DOHH2 (cell line): ENCODE data around the gene ZNF467.

Source experiments
- H3F3A ChIP-seq: fragments of 200-600 bp; sonication (generic), shearing (Covaris generic); 2 replicates; pipeline ENCODE4 v1.6.0; 2016; ENCODE audit warnings: antibody characterized with exemption, mild to moderate bottlenecking; ENCODE audit not compliant: control insufficient read depth, insufficient read depth
- H3K27ac ChIP-seq: fragments of 200-600 bp; sonication (generic); 2 replicates; pipeline ENCODE4 v1.5.1; 2014; ENCODE audit warnings: low read depth, mild to moderate bottlenecking, low read length, moderate library complexity
- H3K27me3 ChIP-seq: fragments of 200-600 bp; sonication (generic); 2 replicates; pipeline ENCODE4 v1.6.1; 2014; ENCODE audit warnings: mild to moderate bottlenecking, low read length, mixed read lengths; ENCODE audit not compliant: control insufficient read depth
- H3K36me3 ChIP-seq: fragments of 200-600 bp; sonication (generic); 2 replicates; pipeline ENCODE4 v1.6.1; 2014; ENCODE audit warnings: mild to moderate bottlenecking, low read length, moderate library complexity, mixed read lengths; ENCODE audit not compliant: control insufficient read depth
- H3K4me1 ChIP-seq: fragments of 200-600 bp; sonication (generic); 2 replicates; pipeline ENCODE4 v1.6.1; 2014; ENCODE audit warnings: mild to moderate bottlenecking, low read length, mixed read lengths; ENCODE audit not compliant: control insufficient read depth
- H3K4me2 ChIP-seq: fragments of 200-600 bp; sonication (generic); 2 replicates; pipeline ENCODE4 v1.6.0; 2014; ENCODE audit warnings: mild to moderate bottlenecking, low read length, moderate library complexity
- H3K4me3 ChIP-seq: fragments of 200-600 bp; sonication (generic); 2 replicates; pipeline ENCODE4 v1.5.1; 2014; ENCODE audit warnings: mild to moderate bottlenecking, low read length, mixed read lengths
- H3K79me2 ChIP-seq: fragments of 200-600 bp; sonication (generic); 2 replicates; pipeline ENCODE4 v1.6.1; 2014; ENCODE audit warnings: mild to moderate bottlenecking, low read length, mixed read lengths; ENCODE audit not compliant: control insufficient read depth
- H3K9me2 ChIP-seq: fragments of 200-600 bp; sonication (generic); replicated peaks from 2 replicates; pipeline ENCODE4 v1.6.1; 2014; ENCODE audit warnings: mild to moderate bottlenecking, low read length, mixed read lengths; ENCODE audit not compliant: control insufficient read depth
- H3K9me3 ChIP-seq: fragments of 200-600 bp; sonication (generic); 2 replicates; pipeline ENCODE4 v1.6.1; 2014; ENCODE audit warnings: antibody characterized with exemption, low read length, mixed read lengths; ENCODE audit not compliant: control insufficient read depth, insufficient read depth
- H4K20me1 ChIP-seq: fragments of 200-600 bp; sonication (generic); 2 replicates; pipeline ENCODE4 v1.6.0; 2014; ENCODE audit warnings: low read depth, mild to moderate bottlenecking, antibody characterized with exemption, low read length, moderate library complexity; ENCODE audit not compliant: control insufficient read depth, insufficient read depth
- EZH2phosphoT487 ChIP-seq: fragments of 200-600 bp; sonication (generic); IDR thresholded peaks from 2 replicates; pipeline ENCODE4 v1.6.1; 2017; ENCODE audit warnings: borderline replicate concordance, mild to moderate bottlenecking, antibody characterized with exemption, low read length, moderate library complexity, mixed read lengths
- TF ChIP-seq, protein P1 (sequence below): fragments of 200-600 bp; sonication (generic); IDR thresholded peaks from one replicate; pipeline ENCODE4 v1.5.1; 2014; ENCODE audit warnings: antibody characterized with exemption, mild to moderate bottlenecking, low read depth, low read length; ENCODE audit not compliant: poor library complexity, severe bottlenecking

The ZNF467 gene

DNA sequence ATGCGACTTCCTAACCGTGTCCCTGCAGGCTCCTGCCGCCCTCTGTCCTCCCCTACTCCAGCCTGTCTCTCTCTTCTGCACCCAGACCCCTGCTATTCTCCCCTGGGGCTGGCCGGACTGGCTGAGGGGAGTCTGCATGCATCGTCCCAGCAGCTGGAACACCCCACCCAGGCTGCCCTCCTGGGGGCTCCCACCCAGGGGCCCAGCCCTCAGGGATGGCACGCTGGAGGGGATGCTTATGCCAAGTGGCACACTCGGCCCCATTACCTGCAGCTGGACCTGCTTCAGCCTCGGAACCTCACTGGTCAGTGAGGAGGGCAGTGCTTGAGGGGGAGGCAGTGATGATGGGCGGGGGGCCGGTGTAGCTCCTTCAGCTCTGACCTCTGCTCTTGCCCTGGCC is 21.7 kb upstream of the ZNF467 start:
- no peaks in the 10 kb centered on the region for H4K20me1 ChIP-seq
- no peak overlapping the region for H3K27ac ChIP-seq
- H3K4me1 ChIP-seq = no peaks in the 10 kb centered on the region
- H3K36me3 ChIP-seq = no peaks in the 10 kb centered on the region
- no peaks in the 10 kb centered on the region for H3K79me2 ChIP-seq
- no peaks in the 10 kb centered on the region for H3F3A ChIP-seq
- no peak overlapping the region for H3K4me2 ChIP-seq
- no peak for TF ChIP-seq EZH2phosphoT487
- TF ChIP-seq, protein P1, sequence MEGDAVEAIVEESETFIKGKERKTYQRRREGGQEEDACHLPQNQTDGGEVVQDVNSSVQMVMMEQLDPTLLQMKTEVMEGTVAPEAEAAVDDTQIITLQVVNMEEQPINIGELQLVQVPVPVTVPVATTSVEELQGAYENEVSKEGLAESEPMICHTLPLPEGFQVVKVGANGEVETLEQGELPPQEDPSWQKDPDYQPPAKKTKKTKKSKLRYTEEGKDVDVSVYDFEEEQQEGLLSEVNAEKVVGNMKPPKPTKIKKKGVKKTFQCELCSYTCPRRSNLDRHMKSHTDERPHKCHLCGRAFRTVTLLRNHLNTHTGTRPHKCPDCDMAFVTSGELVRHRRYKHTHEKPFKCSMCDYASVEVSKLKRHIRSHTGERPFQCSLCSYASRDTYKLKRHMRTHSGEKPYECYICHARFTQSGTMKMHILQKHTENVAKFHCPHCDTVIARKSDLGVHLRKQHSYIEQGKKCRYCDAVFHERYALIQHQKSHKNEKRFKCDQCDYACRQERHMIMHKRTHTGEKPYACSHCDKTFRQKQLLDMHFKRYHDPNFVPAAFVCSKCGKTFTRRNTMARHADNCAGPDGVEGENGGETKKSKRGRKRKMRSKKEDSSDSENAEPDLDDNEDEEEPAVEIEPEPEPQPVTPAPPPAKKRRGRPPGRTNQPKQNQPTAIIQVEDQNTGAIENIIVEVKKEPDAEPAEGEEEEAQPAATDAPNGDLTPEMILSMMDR = no peak
- no peak overlapping the region for H3K4me3 ChIP-seq
- no peaks in the 10 kb centered on the region for H3K9me3 ChIP-seq
- H3K27me3 ChIP-seq = no peaks in the 10 kb centered on the region
- no peaks in the 10 kb centered on the region for H3K9me2 ChIP-seq

DNA sequence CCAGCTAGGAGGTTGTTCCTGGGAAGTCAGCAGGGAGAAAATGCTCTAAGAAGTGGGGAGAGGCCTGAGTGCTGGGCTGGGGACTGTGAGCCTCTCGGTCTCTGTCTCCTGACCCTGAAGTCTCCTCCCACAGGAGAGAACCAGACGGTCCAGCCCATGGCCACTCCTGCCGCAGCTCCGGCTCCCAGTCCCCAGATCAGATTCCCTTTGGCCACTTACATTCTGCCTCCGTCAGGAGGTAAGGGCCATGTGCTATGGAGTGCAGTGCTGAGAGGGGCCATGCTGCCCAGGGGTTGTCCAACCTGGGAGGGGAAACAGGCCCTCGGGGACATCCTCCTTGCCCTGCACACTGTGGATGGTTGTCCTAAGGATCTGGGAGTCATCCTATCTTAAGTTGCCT is 21.3 kb upstream of the ZNF467 start:
- TF ChIP-seq, protein P1 = no peak
- TF ChIP-seq EZH2phosphoT487 = no peak
- Histone ChIP-seq H3F3A (no peaks in the 10 kb centered on the region), H3K27ac (no peak overlapping the region), H3K4me1 (no peaks in the 10 kb centered on the region), H3K36me3 (no peaks in the 10 kb centered on the region), H3K9me3 (no peaks in the 10 kb centered on the region), H3K4me3 (no peak overlapping the region), H3K27me3 (no peaks in the 10 kb centered on the region), H3K9me2 (no peaks in the 10 kb centered on the region), H4K20me1 (no peaks in the 10 kb centered on the region), H3K4me2 (no peak overlapping the region), H3K79me2 (no peaks in the 10 kb centered on the region)

DNA sequence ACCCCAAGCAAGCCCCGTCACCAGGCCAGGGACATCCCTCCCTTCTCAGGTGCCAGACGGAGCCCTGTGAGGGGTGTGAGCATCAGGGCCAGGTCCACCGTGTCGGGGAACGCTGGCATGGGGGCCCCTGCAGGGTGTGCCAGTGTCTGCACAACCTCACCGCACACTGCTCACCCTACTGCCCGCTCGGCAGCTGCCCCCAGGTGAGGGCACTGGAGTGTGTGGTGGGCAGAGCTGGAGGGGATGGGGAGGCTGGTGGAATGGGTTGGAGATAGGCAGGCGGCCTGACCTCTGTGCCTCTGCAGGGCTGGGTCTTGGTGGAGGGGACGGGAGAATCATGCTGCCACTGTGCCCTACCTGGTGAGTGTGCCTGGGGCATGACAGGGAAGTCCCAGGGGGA is 19.9 kb upstream of the ZNF467 start:
- Histone ChIP-seq H3K27ac (no peak overlapping the region), H4K20me1 (no peaks in the 10 kb centered on the region), H3K36me3 (no peaks in the 10 kb centered on the region), H3K4me2 (no peak overlapping the region), H3K9me2 (no peaks in the 10 kb centered on the region), H3K4me3 (no peak overlapping the region), H3F3A (no peaks in the 10 kb centered on the region), H3K9me3 (no peaks in the 10 kb centered on the region), H3K4me1 (no peaks in the 10 kb centered on the region), H3K27me3 (no peaks in the 10 kb centered on the region), H3K79me2 (no peaks in the 10 kb centered on the region)
- TF ChIP-seq, protein P1 = no peak
- TF ChIP-seq EZH2phosphoT487 = no peak

DNA sequence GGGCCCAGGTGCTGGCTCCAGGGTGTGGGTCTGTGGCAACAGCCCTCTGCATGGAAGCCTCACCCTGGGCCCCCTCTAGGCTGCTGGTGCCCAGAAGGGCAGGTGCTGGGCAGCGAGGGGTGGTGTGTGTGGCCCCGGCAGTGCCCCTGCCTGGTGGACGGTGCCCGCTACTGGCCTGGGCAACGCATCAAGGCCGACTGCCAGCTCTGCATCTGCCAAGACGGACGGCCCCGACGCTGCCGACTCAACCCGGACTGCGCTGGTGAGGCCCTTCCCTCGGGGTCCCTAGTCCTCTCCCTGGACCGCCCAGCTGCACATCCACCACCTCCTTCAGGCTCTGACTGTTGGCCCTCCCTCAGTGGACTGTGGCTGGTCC is 18.8 kb upstream of the ZNF467 start:
- Histone ChIP-seq H3F3A (no peaks in the 10 kb centered on the region), H3K9me3 (no peaks in the 10 kb centered on the region), H3K9me2 (no peaks in the 10 kb centered on the region), H3K4me2 (no peak overlapping the region), H3K36me3 (no peaks in the 10 kb centered on the region), H4K20me1 (no peaks in the 10 kb centered on the region), H3K27me3 (no peaks in the 10 kb centered on the region), H3K27ac (no peak overlapping the region), H3K4me1 (no peaks in the 10 kb centered on the region), H3K4me3 (no peak overlapping the region), H3K79me2 (no peaks in the 10 kb centered on the region)
- TF ChIP-seq, protein P1 = no peak
- no peak for TF ChIP-seq EZH2phosphoT487
